IPS DF 19.7 (cell line): ENCODE data around the gene SECISBP2.

Source experiments
- DNase-seq: peaks from one replicate; pipeline ENCODE4 v3.0.0-alpha.2; 2013; ENCODE audit warnings: low read depth, low spot score

Gene SECISBP2

GRCh38 chr9:89347651-89348050 lies 29.4 kb downstream of the SECISBP2 start:
- DNase-seq: no peak

- DNase-seq: no peak
Observed at GRCh38 chr9:89349607-89350006, 31.3 kb downstream of the SECISBP2 start.

- no peak for DNase-seq
Observed at GRCh38 chr9:89350988-89351557, 32.8 kb downstream of the SECISBP2 start.

GRCh38 chr9:89351584-89352300 lies 33.4 kb downstream of the SECISBP2 start:
- no peak for DNase-seq

- DNase-seq: no peak
Observed at GRCh38 chr9:89352451-89352850, 34.2 kb downstream of the SECISBP2 start.

- no peak for DNase-seq
Observed at GRCh38 chr9:89352874-89353649, 34.8 kb downstream of the SECISBP2 start.

- DNase-seq: no peak
Observed at GRCh38 chr9:89353989-89354388, 35.7 kb downstream of the SECISBP2 start.

- DNase-seq: no peak
Observed at GRCh38 chr9:89354471-89354870, 36.2 kb downstream of the SECISBP2 start.

- DNase-seq: no peak
Observed at GRCh38 chr9:89356782-89357181, 38.5 kb downstream of the SECISBP2 start.

- no peak for DNase-seq
Observed at GRCh38 chr9:89357331-89358197, 39.3 kb downstream of the SECISBP2 start.

- DNase-seq: no peak
Observed at GRCh38 chr9:89358376-89358916, 40.1 kb downstream of the SECISBP2 start.

- DNase-seq: no peak
Observed at GRCh38 chr9:89358985-89359384, 40.7 kb downstream of the SECISBP2 start.

GRCh38 chr9:89359751-89360261 lies 41.5 kb downstream of the SECISBP2 start:
- no peak for DNase-seq

GRCh38 chr9:89360465-89360864 lies 42.2 kb downstream of the SECISBP2 start:
- DNase-seq: no peak

- no peak for DNase-seq
Observed at GRCh38 chr9:89361031-89361430, 42.7 kb downstream of the SECISBP2 start.

GRCh38 chr9:89361816-89362646 lies 43.7 kb downstream of the SECISBP2 start:
- no peak for DNase-seq

GRCh38 chr9:89362647-89363310 lies 44.5 kb downstream of the SECISBP2 start:
- DNase-seq: no peak

- no peak for DNase-seq
Observed at GRCh38 chr9:89363311-89363670, 45.0 kb downstream of the SECISBP2 start.

- DNase-seq: no peak
Observed at GRCh38 chr9:89363921-89364665, 45.8 kb downstream of the SECISBP2 start.
